GM12878 (cell line): ENCODE measurements around the gene RAD9A. TPM values are rescaled to one million over a fixed set of nuclear protein-coding genes. Genes with fewer than 3 reads are reported as not detected.

Experiments used
- ATAC-seq: fragments of 200-7000 bp; cut with Tn5 transposase; 3 replicates; pipeline ENCODE4 v1.9.1; 2020; ENCODE audit warnings: mild to moderate bottlenecking, moderate library complexity
- BruUV-seq: library from RNA; stranded (reverse); fragments of 400-500 nt; replicated peaks from 2 replicates; lab custom pipeline; 2021; lab: Mats Ljungman, UMichigan
- CTCF ChIA-PET: fragments of 300-600 bp; sonication (Branson Sonifier 250); formaldehyde crosslinking; extraction: SDS; loops from one replicate; lab custom pipeline; 2021; ENCODE audit warnings: inconsistent platforms; lab: Yijun Ruan, JAX
- POLR2A ChIA-PET: fragments of 350-600 bp; formaldehyde crosslinking; extraction: SDS; loops from one replicate; lab custom pipeline; 2021; ENCODE audit warnings: inconsistent platforms; lab: Charles Lee
- RAD21 ChIA-PET: fragments of 300-600 bp; sonication (Branson Sonifier 250); formaldehyde crosslinking; loops from one replicate; lab custom pipeline; 2023; ENCODE audit warnings: antibody characterized with exemption; ENCODE audit not compliant: unreplicated experiment; lab: Charles Lee
- SMC1A ChIA-PET: fragments of 300-600 bp; sonication (Branson Sonifier 250); formaldehyde crosslinking; loops from one replicate; lab custom pipeline; 2023; ENCODE audit not compliant: unreplicated experiment, uncharacterized antibody; lab: Charles Lee
- DNase-seq: peaks from one replicate; pipeline ENCODE4 v3.0.0-alpha.2; 2011; ENCODE audit warnings: low read depth, low spot score
- FAIRE-seq: peaks from 3 replicates; lab custom pipeline; 2011; peaks lifted over from hg19 to GRCh38; lab: Jason Lieb, UNC
- H2AFZ ChIP-seq: 2 replicates; pipeline ENCODE4 v1.6.0; 2011; ENCODE audit warnings: low read depth, low read length, control low read depth; ENCODE audit not compliant: control insufficient read depth
- H3K27ac ChIP-seq: 2 replicates; pipeline ENCODE4 v1.5.1; 2011; ENCODE audit warnings: control low read depth; ENCODE audit not compliant: control insufficient read depth, insufficient read depth
- H3K27me3 ChIP-seq, 2 experiments: replicated peaks in 1 of 2; 2 replicates each; pipeline versions ENCODE4 v1.6.0 to v1.6.1; 2011; ENCODE audit warnings: low read length in 1 of 2; ENCODE audit not compliant: control insufficient read depth in 2 of 2, insufficient read depth in 2 of 2
- H3K36me3 ChIP-seq, 2 experiments: 2 replicates each; pipeline ENCODE4 v1.5.1; 2011; ENCODE audit warnings: low read length in 1 of 2; ENCODE audit not compliant: control insufficient read depth in 2 of 2, insufficient read depth in 2 of 2
- H3K4me1 ChIP-seq: 2 replicates; pipeline ENCODE4 v1.6.1; 2011; ENCODE audit warnings: mild to moderate bottlenecking, low read length, moderate library complexity, mixed read lengths; ENCODE audit not compliant: control insufficient read depth, insufficient read depth
- H3K4me2 ChIP-seq: 2 replicates; pipeline ENCODE4 v1.6.0; 2011; ENCODE audit warnings: control low read depth; ENCODE audit not compliant: control insufficient read depth, insufficient read depth
- H3K4me3 ChIP-seq: fragments of 200-600 bp; sonication (generic); 2 replicates; pipeline ENCODE4 v1.5.1; 2016
- H3K79me2 ChIP-seq: 2 replicates; pipeline ENCODE4 v1.6.0; 2011; ENCODE audit warnings: low read length; ENCODE audit not compliant: control insufficient read depth, insufficient read depth
- H3K9ac ChIP-seq: 2 replicates; pipeline ENCODE4 v1.8.0; 2011; ENCODE audit warnings: low read length, control low read depth, mixed read lengths; ENCODE audit not compliant: control insufficient read depth, insufficient read depth
- H3K9me3 ChIP-seq: replicated peaks from 3 replicates; pipeline ENCODE4 v1.5.1; 2011; ENCODE audit warnings: mild to moderate bottlenecking, low read length; ENCODE audit not compliant: control insufficient read depth, insufficient read depth
- H4K20me1 ChIP-seq: 2 replicates; pipeline ENCODE4 v1.6.0; 2011; ENCODE audit not compliant: control insufficient read depth, insufficient read depth
- BACH1 ChIP-seq: fragments of 450-650 bp; IDR thresholded peaks from 2 replicates; pipeline ENCODE4 v1.6.1; 2017; ENCODE audit warnings: mild to moderate bottlenecking, borderline replicate concordance
- CEBPB ChIP-seq, 2 experiments: fragments of 150-350 bp in 1 of 2; IDR thresholded peaks; 2 replicates each; pipeline ENCODE4 v1.6.1; 2012 to 2014; ENCODE audit warnings: low read depth in 2 of 2, low read length in 2 of 2, borderline replicate concordance in 1 of 2, inconsistent platforms in 1 of 2
- IRF3 ChIP-seq: fragments of 450-650 bp; IDR thresholded peaks from 2 replicates; pipeline ENCODE4 v1.6.1; 2014; ENCODE audit warnings: mild to moderate bottlenecking
- NFIC ChIP-seq: IDR thresholded peaks from 2 replicates; pipeline ENCODE4 v1.6.1; 2012; ENCODE audit warnings: low read depth, mild to moderate bottlenecking, inconsistent platforms, low read length, moderate library complexity
- RAD51 ChIP-seq: fragments of 450-650 bp; IDR thresholded peaks from 2 replicates; pipeline ENCODE4 v1.6.1; 2016; ENCODE audit warnings: moderate library complexity, mild to moderate bottlenecking, inconsistent platforms
- SKIL ChIP-seq: fragments of 450-650 bp; IDR thresholded peaks from 2 replicates; pipeline ENCODE4 v1.6.1; 2017; ENCODE audit warnings: mild to moderate bottlenecking, low read depth, inconsistent platforms; ENCODE audit not compliant: poor library complexity, severe bottlenecking
- SMARCA5 ChIP-seq: fragments of 450-650 bp; IDR thresholded peaks from 2 replicates; pipeline ENCODE4 v1.6.1; 2017; ENCODE audit warnings: mild to moderate bottlenecking
- SP1 ChIP-seq: IDR thresholded peaks from one replicate; pipeline ENCODE4 v1.6.1; 2011; ENCODE audit warnings: low read depth, low read length
- TBL1XR1 ChIP-seq: IDR thresholded peaks from 2 replicates; pipeline ENCODE4 v1.6.1; 2012; ENCODE audit warnings: low read depth, low read length, improper control_type of control experiment
- USF2 ChIP-seq: IDR thresholded peaks from 2 replicates; pipeline ENCODE4 v1.6.1; 2011; ENCODE audit warnings: low read depth, low read length, improper control_type of control experiment, borderline replicate concordance
- WGBS: methylation state at CpG from one replicate; pipeline ENCODE4 v1.1.6; 2016; ENCODE audit warnings: low lambda C conversion rate; ENCODE audit not compliant: insufficient replicate concordance, insufficient coverage; ENCODE audit errors: missing lambda C conversion rate; 5-methylcytosine and 5-hydroxymethylcytosine counted together
- in situ Hi-C: fragments of 300-500 bp; cut with MboI; formaldehyde crosslinking; loops from 9 replicates; pipeline ENCODE4 v1.14.3; 2018; ENCODE audit warnings: mixed read lengths
- intact Hi-C: fragments of 100-400 bp; cut with micrococcal nuclease; formaldehyde crosslinking; loops from one replicate; pipeline ENCODE4 v1.14.2; 2022; ENCODE audit not compliant: unreplicated experiment
- polyA plus RNA-seq, 11 experiments: library from polyadenylated mRNA; depleted of rRNA in 4 of 11; unstranded in 6 of 11; stranded (reverse) in 5 of 11; fragments of >200 nt; fragmentation: Nextera tagmentation in 4 of 11; fragmentation: Illumina TruSeq in 1 of 11; extraction: Ambion mirVana in 4 of 11; extraction: Trizol in 1 of 11; gene quantifications; 1 replicate in 1 of 11; 2 replicates in 10 of 11; pipeline versions ENCODE4 v1.2.1 to v1.2.3, GENCODE V29; 2011 to 2016; ENCODE audit warnings: inconsistent platforms in 2 of 11, missing spikeins in 2 of 11, low read depth in 1 of 11
- total RNA-seq, 4 experiments: library from RNA; depleted of rRNA in 3 of 4; stranded (reverse); fragments of >200 nt in 3 of 4; fragmentation: Illumina TruSeq in 1 of 4; extraction: Trizol in 1 of 4; gene quantifications; 2 replicates each; pipeline versions ENCODE4 v1.2.1 to v1.2.3, GENCODE V29; 2013 to 2021

The RAD9A gene
- total and polyA plus RNA-seq, 10 of the 15 experiments (the other 5 are each of a cell fraction or from before 2014, with no cell fraction given): 1.1 to 36.2 (median 19.8) TPM

- no peak overlapping the region for H3K4me2 ChIP-seq
- ATAC-seq (no peak), FAIRE-seq (no peak), DNase-seq (no peak)
- H3K79me2 ChIP-seq: no peaks in the 10 kb centered on the region
- H3K36me3 ChIP-seq: no peaks in the 10 kb centered on the region
- TF ChIP-seq USF2 (no peak), TBL1XR1 (no peak), BACH1 (no peak), CEBPB (IDR thresholded peaks at IDR 0.05; ENCODE audit: borderline replicate concordance in 1 of 2, low read depth in 2 of 2, low read length in 2 of 2) (no peak), SMARCA5 (no peak), SKIL (no peak), RAD51 (no peak), NFIC (no peak), SP1 (no peak), IRF3 (no peak)
- H3K27ac ChIP-seq: no peak overlapping the region
- intact Hi-C loops (loop anchor here (2.0 kb wide), 1 partner anchor 14 kb away; no protein-coding TSS in a partner anchor), in situ Hi-C loops (no loop called here)
- H3K9me3 ChIP-seq: no peaks in the 10 kb centered on the region
- ChIA-PET RAD21 (interaction anchor here (1.1 to 6.5 kb wide), 5 partner anchors 11 to 25 kb away, joined by 5 to 122 read pairs (median 11); partner anchors contain the start of gene POLD4), CTCF (interaction anchor here (0.7 to 26.2 kb wide), 6 partner anchors 9 to 235 kb away, joined by 3 to 1301 read pairs (median 22); partner anchors contain the start of genes CLCF1, POLD4 and RAD9A), SMC1A (interaction anchor here (1.0 to 21.3 kb wide), 7 partner anchors 11 to 191 kb away, joined by 3 to 646 read pairs (median 5); partner anchors contain the start of genes POLD4 and TBC1D10C), POLR2A (interaction anchor here (0.5 to 5.1 kb wide), 5 partner anchors 8 to 28 kb away, joined by 3 to 42 read pairs (median 9); partner anchors contain the start of gene POLD4)
- H3K9ac ChIP-seq: no peak overlapping the region
- H3K4me1 ChIP-seq: peaks cover 25% of the 10 kb centered on the region
- WGBS: 83% methylated on average over 6 of the region's 14 CpGs
- peaks cover 1 to 7% of the 10 kb centered on the region in 2 experiments; a peak in 3 of 4 replicates for H3K27me3 ChIP-seq
- H2AFZ ChIP-seq: no peak overlapping the region
- H4K20me1 ChIP-seq: peaks cover 8% of the 10 kb centered on the region; the same call in 1 of the 2 replicates
- BruUV-seq: no TSS peak
- no peak overlapping the region for H3K4me3 ChIP-seq
Measured at GRCh38 chr11:67370351-67371076, 21.3 kb upstream of the RAD9A start.
